GM13976 (cell line): ENCODE measurements around the gene OGA.
A peak's percentile ranks its signal among the peaks of the same experiment; 100 is the strongest.

ENCODE experiments used
- DNase-seq: peaks from one replicate; pipeline ENCODE4 v3.0.0; 2012; ENCODE audit warnings: low spot score
- CTCF ChIP-seq: IDR thresholded peaks from 2 replicates; pipeline ENCODE4 v1.5.1; 2012; ENCODE audit warnings: borderline replicate concordance, mild to moderate bottlenecking; ENCODE audit not compliant: insufficient read depth; ENCODE audit errors: extremely low read depth, missing control alignments, control extremely low read depth
- in situ Hi-C: fragments of 300-500 bp; cut with MboI; formaldehyde crosslinking; loops from one replicate; pipeline ENCODE4 v1.12.0; 2022; ENCODE audit warnings: low sequenced_read_pairs, mixed read lengths, inconsistent platforms; ENCODE audit not compliant: unreplicated experiment

Gene OGA

GRCh38 chr10:101769541-101770180, 48.6 kb downstream of the OGA start:
- peak; percentile 33 for DNase-seq
- TF ChIP-seq CTCF: no peak
- in situ Hi-C loops: no loop called here

GRCh38 chr10:101768791-101769170, 49.5 kb downstream of the OGA start:
- in situ Hi-C loops: no loop called here
- no peak for TF ChIP-seq CTCF
- no peak for DNase-seq

DNA sequence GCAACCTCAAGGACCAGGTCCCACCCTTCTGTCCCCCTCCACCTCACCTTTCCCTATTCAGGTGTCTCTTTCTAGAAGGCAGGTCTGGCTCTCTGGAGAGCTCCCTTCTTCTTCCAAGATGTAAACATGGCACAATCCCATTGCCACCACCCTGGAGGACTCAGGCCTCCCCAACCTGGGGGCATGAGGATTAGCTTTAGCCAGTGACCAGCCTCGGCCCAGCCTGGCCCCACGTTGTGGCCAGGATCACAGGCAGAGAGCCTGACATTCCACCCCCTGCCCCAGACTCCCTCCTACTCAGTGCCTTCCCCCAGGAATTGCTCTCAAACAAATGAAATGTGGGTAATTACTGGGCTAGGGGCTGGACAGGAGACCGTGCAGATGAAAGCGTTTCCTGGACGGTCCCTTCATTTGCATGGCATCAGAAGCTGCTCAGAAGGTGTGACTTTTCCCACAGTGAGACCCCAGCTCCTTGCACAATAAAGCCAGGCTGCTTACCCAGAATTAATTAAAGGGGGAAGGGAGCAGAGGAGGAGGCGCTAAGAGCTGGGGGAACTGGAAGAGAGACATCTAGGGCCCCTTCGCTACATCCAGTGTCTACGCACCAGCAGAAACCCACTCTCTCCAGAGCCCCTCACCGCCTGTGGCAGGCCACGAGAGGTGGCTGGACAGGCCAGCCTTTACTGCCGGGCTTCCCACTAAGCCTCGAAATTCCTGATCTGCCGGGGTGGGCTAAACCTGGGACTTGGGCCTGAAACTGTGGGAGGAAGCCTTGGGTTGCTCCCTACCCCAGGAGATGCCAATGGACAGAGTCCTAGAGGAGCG, 50.1 kb downstream of the OGA start:
- in situ Hi-C loops: no loop called here
- no peak for DNase-seq
- TF ChIP-seq CTCF: no peak

DNA sequence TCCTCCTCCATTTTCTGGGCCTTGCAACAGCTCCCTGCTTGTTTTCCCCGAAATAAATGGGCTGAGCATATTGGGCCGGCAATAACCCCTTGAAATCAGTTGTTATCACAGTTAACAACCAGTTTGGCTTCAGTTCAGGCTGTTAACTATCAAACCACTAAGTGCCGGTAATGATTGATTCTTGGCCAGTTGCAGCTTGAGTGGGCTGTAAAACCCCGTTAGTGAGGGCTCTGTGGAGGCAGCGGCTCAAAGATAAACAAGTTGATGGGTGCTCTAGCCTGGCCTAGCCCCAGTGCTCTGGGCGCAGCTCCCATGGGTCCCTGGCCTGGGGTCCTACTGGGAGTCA, 50.7 kb downstream of the OGA start:
- DNase-seq: no peak
- in situ Hi-C loops: no loop called here
- no peak for TF ChIP-seq CTCF

DNA sequence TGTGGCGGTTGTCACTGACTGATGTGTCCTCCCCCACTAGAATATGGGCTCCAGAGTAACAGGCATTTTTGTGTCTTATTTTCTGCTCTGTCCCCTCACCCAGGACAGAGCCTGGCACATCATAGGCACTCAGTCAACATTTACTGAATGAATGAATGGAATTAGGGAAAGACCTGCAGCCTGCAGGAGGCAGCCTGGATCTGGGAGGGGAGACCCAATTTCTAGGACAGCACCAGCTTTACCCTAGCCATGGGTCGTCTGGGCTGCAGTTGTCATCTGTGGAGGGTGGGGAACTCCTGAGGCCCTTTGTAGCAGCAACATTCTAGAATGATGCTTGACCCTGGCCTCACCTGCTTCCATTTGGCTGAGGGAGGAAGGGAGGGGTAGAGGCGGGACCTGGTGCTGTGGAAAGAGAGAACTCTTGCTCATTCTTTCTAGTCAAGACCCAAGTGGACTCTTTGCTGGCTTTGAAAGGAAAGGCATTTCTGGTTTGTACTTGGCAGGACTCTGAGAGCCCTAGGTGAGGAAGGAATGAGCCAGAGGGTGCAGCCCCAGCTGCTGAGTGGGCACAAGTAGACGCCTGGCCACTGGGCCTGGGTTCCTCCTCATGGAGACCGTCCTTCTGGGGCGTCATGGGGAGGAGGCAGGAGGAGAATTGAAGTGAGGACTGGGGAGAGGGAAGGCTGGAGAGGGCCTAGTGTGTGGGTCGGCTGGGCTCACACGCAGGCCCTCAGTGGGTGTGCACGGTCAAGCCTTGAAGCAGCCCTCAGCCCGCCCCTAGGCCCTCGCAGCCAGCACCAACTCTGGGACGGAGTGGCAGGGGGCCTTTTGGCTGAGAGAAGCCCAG, 51.3 kb downstream of the OGA start:
- TF ChIP-seq CTCF: no peak
- in situ Hi-C loops: no loop called here
- DNase-seq: no peak

GRCh38 chr10:101766306-101766705, 51.9 kb downstream of the OGA start:
- DNase-seq: no peak
- in situ Hi-C loops: no loop called here
- no peak for TF ChIP-seq CTCF
